AG09309 (cell line): ENCODE results near the gene WARS2.

ENCODE experiments used
- DNase-seq: peaks from one replicate; pipeline ENCODE4 v3.0.0-alpha.2; 2010; ENCODE audit warnings: low read depth
- H3K4me3 ChIP-seq: 2 replicates; pipeline ENCODE4 v1.5.1; 2011; ENCODE audit warnings: mild to moderate bottlenecking, low read depth, low read length, moderate library complexity; ENCODE audit not compliant: control insufficient read depth
- CTCF ChIP-seq: IDR thresholded peaks from 2 replicates; pipeline ENCODE4 v1.5.1; 2011; ENCODE audit warnings: mild to moderate bottlenecking, low read depth, low read length, inconsistent platforms; ENCODE audit not compliant: insufficient read depth, control insufficient read depth; ENCODE audit errors: missing control alignments

WARS2 gene

GRCh38 chr1:118999348-119000071 lies 140.9 kb downstream of the WARS2 start:
- no peak for DNase-seq
- TF ChIP-seq CTCF = no peak
- H3K4me3 ChIP-seq = no peak overlapping the region

- no peak for TF ChIP-seq CTCF
- no peak for DNase-seq
- H3K4me3 ChIP-seq = no peak overlapping the region
Observed at GRCh38 chr1:118998171-118998570, 142.3 kb downstream of the WARS2 start.

- no peak overlapping the region for H3K4me3 ChIP-seq
- DNase-seq = no peak
- no peak for TF ChIP-seq CTCF
Observed at GRCh38 chr1:118997225-118997624, 143.2 kb downstream of the WARS2 start.

GRCh38 chr1:118995312-118996016 lies 145.0 kb downstream of the WARS2 start:
- DNase-seq = no peak
- no peak for TF ChIP-seq CTCF
- no peak overlapping the region for H3K4me3 ChIP-seq

GRCh38 chr1:118993700-118994026 lies 146.8 kb downstream of the WARS2 start:
- DNase-seq = no peak
- no peak overlapping the region for H3K4me3 ChIP-seq
- TF ChIP-seq CTCF = no peak

GRCh38 chr1:118992868-118993699 lies 147.4 kb downstream of the WARS2 start:
- no peak for DNase-seq
- no peak overlapping the region for H3K4me3 ChIP-seq
- TF ChIP-seq CTCF = no peak
